Femur (tissue), 1 donor: ENCODE results near the gene INO80D.
A peak's percentile ranks its signal among the peaks of the same experiment; 100 is the strongest.
"Not testable (repeated sequence)": the region's sequence is repeated elsewhere in the genome, so short reads cannot be mapped to it uniquely, and the experiment has no call there.

Experiments
- DNase-seq: peaks from one replicate; pipeline ENCODE4 v3.0.0-alpha.2; 2017

Gene INO80D, protein sequence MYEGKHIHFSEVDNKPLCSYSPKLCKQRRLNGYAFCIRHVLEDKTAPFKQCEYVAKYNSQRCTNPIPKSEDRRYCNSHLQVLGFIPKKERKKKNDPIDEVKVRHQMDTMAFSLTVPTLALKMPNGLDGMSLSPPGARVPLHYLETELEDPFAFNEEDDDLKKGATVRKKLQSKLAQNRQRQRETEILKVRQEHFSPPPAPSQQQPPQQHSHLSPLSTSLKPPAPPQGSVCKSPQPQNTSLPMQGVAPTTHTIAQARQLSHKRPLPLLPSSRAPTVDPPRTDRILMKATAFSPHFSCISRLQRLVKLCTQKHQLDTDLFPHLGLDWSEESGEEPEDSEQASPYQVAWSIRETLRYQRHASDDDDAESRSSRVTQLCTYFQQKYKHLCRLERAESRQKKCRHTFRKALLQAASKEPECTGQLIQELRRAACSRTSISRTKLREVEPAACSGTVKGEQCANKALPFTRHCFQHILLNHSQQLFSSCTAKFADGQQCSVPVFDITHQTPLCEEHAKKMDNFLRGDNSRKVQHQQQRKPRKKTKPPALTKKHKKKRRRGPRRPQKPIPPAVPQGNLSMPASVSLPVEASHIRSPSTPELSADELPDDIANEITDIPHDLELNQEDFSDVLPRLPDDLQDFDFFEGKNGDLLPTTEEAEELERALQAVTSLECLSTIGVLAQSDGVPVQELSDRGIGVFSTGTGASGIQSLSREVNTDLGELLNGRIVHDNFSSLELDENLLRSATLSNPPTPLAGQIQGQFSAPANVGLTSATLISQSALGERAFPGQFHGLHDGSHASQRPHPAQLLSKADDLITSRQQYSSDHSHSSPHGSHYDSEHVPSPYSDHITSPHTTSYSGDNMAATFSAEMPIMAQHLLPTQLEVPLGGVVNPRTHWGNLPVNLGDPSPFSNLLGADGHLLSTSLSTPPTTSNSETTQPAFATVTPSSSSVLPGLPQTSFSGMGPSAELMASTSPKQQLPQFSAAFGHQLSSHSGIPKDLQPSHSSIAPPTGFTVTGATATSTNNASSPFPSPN

DNA sequence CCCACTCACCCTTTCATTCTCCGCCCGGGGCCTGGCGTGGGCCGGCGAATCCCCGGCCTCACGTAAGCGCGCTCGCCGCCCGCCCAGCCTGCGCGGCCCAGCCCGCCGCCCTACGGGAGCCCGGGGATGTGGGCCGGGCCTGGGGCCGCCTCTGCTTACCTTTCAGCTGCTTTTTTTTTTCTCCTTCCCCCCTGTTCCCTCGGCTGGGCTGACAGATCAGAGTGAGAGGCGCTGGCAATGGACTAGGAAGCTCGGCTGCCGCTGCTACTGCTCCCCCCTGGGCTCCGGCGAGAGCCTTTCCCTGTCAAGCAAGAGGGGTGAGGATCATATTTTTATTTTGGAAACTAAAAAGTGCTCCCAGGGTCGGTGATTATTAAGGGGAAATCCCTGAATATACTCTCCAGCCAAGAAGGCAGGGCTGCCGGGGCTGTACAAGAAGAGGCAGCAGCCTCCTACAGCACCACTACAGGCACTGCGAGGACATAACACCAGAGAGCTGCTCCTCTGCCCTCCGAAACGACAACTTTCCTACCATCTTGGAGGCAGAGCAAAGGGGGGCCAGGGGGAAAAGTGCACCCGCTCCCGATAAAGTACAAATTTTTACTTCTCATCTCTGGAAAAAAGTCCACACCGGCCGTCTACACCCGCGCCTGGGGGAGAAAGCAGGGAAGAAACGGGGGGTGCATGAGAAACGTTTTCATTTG is at the start of gene INO80D:
INO80D (minus strand) TSS at position 433 of the 704 bp plus-strand sequence. CDS start 23,158 bp downstream, outside the sequence.
- peak; percentile 90 for DNase-seq

DNA sequence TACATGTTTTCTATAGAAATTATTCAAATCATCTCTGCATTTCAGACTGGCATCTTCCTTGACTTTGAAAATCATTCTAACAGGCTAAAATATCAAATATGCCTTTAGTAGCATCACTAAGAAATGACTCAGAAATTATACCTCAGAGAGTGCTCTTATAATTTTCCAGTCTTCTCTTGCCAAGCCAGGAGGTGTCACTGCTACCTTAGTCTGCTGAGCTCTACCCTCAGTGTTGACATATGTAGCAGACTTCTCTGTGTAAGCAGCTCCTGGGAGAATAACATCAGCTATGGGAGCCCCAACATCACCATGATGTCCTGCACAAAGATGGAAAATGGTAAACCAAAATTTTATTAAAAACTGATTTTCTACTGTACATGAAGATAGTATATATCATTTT is 41.7 kb upstream of the INO80D start:
- no peak for DNase-seq

DNA sequence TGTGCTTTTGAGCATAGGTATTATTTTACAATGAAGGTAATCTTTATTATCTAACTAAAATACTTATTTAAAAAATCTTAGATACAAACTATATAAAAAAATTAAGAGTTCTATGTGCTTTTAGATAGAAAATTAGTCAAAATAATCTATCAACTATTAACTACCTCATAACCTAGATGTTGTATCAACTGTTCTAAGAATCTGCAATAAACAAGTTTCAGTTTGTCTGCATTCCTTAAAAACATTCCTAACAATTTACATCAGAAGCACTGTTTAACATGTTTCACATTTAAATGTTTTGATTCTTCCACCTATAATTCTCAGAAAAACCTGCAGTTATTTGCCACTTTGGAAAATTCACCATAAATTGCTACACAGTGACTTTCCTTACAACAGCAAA is 39.9 kb upstream of the INO80D start:
- DNase-seq: no peak

DNA sequence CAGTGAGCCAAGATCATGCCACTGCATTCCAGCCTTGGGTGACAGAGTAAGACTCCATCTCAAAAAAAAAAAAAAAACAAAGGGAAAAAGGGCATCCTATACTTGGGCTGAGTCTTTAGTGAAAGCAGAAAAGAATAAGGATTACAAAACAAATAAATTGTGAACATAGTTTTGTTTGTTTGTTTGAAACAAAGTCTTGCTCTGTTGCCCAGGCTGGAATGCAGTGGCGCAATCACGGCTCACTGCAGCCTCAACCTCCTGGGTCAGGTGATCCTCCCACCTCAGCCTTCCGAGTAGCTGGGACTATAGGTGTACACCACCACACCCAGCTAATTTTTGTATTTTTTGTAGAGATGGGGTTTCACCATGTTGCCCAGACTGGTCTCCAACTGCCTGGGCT is 36.6 kb upstream of the INO80D start:
- DNase-seq: not testable (repeated sequence)

DNA sequence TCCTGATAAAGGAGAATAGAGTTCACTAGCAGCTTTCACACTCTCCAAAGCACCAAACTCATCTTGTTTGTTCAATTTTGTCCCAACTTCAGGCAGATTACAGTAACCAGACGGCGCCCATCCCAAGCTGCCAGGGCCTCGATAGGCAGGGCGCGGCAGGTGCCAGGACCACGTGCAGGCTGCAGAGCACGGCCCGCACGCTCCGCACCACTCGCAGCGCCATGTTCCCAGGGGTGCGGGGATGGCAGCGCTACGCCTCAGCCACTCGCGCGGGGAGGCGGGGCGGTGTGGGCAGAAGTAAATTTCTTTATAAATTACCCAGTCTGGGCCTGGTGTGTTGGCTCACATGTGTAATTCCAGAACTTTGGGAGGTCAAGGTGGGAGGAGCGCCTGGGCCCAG is 30.3 kb upstream of the INO80D start:
- DNase-seq: no peak

DNA sequence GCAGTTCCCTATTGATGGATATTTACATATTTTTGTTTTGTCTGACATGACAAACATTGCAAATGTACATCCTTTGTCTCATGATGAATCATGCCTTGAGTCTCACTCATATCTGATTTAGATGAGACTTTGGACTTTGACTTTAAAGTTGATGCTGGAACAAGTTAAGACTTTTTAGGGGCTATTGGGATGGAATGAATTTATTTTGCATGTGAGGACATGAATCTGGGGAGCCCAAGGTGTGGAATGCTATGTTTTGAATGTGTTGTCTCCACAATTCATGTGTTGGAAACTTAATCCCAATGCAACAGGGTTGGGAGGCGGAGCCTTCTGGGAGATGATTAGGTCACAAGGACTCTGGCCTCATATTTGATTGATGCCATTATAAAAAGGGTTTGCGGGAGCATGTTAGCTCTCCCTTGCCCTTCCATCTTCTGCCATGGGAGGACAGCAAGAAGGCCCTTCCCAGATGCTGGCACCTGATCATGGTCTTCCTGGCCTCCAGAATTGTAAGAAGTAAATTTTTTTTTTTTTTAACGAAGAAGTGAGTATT is 29.1 kb upstream of the INO80D start:
- DNase-seq: no peak

DNA sequence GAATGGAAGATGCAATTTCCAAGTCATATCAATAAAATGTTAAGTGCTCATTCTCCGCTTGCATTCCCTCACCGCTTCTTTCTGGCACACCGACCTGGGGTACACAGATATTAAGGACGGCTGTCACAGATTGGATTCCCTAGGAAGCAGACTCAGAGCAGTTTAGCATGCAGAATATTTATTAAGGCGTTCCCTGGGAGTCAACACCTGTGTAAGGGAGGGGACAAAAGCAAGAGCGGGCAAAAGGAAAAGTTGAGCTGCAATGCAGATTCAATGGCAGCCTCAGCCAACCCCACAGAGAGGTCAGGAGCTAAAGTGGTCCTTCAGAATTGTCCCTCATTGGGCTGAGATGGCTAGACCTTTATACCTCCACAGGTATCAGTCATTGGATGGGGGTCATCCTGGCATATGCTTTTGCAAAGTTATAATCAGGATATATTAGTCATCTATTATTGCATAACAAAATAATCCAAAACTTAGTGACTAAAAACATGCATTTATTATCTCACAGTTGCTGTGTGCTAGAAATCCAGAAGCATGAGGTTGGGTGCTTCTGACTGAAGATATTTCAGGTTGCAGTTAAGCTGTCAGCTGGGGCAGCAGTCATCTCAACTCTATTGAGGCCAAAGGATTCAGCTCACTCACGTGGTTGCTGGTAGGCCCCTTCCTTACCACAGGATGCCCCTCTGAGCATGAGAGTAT is 27.0 kb upstream of the INO80D start:
- no peak for DNase-seq

DNA sequence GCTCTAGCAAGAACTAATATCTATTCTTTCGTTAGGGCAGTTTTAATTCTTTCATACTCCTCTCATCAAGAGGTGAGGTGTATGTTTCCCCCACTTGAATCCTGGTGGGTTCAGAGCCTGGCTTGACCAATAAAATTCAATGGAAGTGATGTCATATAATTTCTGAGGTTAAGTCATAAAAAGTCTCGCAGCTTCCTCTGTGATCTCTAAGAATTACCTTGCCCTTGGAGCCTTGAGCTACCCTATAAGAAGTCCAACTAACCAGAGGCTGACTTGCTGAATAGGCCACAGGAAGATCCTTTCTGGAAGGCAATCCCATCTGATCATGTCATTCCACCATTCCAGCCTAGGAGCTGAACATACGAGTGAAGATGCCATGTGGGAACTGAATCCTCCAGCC is 26.1 kb upstream of the INO80D start:
- DNase-seq: no peak

DNA sequence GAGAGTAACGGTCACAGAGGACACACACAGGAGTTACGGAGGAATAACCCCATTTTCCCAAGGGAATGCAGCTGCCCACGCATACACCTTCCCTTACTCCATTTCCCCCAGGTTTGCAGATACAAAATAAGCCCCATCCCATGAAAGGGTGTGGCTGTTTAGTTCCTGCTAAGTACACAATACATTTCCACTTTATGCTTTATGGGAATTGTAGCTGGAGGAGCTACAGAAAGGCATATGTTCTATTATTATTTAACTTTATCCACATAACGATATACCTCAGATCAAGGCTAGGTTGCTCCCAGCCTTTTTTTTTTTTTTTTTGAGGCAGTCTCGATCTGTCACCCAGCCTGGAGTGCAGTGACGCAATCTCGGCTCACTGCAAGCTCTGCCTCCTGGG is 22.7 kb upstream of the INO80D start:
- no peak for DNase-seq

DNA sequence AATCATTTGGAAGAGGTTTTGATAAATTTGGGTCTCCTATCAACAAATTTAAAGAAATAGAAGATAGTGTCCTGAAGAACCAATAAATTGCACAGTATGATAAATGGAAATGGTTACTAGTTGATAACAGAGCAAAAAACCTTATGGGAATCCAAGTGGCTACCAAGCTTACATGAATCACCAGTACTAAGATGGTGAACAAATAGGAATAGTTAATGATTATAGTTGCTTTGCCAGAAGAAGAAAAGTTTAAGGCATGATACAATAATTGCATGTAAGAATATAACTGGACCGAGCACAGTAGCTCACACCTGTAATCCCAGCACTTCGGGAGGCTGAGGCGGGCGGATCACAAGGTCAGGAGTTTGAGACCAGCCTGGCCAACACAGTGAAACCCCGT is 19.6 kb upstream of the INO80D start:
- no peak for DNase-seq

DNA sequence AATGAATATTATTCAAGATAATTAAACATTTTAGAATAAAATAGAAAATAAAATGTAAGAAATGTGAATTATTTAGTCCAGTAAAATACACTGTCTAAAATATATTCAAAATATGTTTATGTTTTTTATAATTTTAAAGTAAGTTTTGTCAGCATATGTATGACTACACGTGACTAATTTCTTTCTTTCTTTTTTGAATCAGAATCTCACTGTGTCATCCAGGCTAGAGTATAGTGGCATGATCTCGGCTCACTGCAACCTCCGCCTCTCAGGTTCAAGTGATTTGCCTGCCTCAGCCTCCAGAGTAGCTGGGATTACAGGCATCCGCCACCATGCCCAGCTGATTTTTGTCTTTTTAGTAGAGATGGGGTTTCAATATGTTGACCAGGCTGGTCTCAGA is 19.1 kb upstream of the INO80D start:
- DNase-seq: no peak

DNA sequence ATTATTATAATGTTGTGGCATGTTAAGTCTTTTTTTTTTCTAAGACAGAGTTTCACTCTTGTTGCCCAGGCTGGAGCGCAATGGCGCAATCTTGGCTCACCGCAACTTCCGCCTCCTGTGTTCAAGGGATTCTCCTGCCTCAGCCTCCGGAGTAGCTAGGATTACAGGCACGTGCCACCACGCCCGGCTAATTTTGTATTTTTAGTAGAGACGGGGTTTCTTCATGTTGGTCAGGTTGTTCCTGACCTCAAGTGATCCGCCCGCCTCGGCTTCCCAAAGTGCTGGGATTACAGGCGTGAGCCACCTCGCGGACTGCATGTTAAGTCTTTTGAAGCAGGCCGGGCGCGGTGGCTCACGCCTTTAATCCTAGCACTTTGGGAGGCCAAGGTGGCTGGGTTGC is 12.9 kb upstream of the INO80D start:
- DNase-seq: not testable (repeated sequence)

DNA sequence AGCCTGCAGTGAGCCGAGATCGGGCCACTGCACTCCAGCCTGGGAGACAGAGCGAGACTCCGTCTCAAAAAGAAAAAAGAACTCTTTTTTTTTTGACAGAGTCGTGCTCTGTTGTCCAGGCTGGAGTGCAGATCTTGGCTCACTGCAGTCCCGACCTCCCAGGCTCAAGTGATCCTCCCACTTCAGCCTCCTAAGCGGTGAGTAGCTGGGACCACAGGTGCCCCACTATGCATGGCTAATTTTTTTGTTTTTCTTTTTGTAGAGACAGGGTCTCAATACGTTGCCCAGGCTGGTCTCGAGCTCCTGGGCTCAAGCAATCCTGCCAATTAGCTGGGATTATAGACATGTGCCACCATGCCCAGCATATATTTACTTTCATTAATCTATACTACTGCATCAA is 12.5 kb upstream of the INO80D start:
- no peak for DNase-seq

DNA sequence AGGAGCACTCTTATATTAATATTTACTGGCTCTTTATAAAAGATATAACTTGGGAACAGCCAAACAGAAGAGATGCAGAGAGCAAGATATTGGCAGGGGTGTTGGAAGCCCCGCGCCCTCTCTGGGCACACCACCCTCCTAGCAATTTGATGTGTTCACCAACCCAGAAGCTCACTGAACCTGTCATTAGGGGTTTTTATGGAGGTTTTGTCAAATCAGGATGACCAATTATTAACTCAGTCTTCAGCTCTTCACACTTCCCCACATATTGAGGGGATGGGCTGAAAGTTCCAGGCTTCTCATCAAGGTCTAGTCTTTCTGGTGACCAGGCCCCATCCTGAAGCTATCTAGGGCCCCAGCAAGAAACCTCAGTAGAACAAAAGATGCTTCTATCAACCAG is 10.9 kb upstream of the INO80D start:
- DNase-seq: no peak

DNA sequence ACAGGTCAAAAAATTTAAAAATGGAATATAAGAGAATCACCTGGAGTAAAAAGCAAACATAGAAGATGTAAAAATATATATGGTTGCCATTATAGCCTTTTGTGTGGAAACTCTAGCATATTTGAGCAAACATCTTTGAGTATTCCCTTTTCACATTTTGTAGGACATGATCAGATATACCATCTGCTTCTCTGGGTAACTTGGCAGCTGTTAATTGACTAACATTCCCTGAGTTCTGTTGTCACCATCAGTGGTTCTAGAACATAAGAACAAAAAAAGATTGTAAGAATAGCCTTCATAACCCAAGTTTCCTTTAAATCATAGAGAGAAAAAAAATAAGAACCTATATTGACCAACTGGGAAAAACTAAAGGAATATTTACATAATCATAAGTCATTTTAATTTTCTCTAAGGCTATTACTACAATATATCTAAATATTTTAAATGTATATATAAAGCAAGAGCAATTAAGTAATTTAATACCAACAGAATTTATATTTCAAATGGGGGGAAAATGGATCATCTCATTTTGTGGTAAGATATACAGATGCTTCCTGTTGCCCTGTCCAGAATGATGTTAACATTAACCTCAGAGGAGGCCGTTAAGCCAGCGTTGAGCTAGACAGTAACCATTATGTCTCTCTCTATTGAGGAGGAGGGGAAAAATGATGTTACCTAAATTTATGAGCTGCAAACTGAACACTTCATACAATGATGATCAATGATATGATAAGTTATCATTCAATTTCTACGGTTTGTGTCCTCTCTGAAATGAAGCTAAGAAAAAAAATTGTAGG is 9.8 kb upstream of the INO80D start:
- DNase-seq: no peak

DNA sequence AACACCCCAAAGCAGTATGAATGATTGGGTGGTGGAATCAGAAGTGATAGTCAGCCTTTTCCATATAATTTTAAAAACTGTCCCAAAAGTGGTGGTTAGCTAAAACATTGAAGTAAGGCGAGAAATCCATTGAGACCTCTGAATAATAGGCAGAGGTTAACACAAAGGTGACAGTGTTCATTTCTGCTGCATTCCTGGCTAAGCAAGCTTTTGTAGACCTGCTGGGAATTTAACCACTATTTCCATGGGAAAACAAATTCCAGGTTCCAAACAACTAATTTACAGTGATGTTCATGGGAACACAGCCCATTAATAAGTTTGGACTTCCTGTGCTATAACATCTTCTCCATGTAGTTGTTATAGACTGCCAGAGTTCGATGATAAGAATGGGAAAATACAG is 6.3 kb upstream of the INO80D start:
- no peak for DNase-seq

DNA sequence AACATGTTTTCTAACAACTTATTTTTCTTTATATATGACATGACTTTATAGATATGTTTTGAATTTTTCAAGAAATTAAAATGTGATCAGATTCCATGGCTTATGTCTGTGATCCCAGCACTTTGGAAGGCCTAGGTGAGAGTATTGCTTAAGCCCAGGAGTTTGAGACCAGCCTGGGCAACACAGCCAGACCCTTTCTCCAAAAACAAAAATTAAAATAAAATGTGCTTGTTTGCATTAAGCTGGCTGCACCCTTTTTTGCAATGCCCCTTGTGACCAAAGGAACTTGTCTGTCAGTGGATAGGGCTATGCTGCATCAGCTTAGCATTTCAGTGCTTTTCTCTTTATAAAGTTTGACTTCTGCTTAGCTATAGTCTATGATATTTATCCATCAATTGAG is 2.3 kb upstream of the INO80D start:
- DNase-seq: no peak

DNA sequence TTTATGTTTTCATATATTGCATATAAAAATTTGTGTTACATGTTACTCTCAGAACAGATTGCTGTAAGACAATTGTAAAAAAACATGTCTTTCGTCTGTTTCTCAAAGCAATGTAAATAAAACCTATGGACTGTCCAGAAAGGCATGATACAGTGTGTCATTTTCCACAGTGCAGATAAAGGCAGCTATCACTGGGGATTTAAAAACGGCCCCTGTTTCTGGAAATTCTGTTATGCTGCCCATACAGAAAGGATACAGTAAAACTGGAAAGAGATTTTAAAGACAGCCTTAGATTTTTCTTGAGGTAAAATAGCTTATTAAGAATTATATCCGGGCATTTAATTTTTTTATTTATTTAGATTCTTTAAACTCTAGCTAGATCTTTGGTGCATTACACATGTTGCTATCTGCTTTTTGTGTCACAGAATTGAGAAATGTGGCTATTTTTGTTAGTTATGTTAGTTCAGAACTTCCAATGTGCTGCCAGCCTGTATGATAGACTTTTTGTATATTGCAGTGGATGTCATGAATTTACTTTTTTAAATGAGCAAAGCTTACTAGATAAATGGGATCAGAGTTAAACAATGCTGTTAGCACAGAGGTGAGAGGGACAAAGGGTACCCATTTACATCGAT is 859 bp upstream of the INO80D start:
- DNase-seq: no peak

DNA sequence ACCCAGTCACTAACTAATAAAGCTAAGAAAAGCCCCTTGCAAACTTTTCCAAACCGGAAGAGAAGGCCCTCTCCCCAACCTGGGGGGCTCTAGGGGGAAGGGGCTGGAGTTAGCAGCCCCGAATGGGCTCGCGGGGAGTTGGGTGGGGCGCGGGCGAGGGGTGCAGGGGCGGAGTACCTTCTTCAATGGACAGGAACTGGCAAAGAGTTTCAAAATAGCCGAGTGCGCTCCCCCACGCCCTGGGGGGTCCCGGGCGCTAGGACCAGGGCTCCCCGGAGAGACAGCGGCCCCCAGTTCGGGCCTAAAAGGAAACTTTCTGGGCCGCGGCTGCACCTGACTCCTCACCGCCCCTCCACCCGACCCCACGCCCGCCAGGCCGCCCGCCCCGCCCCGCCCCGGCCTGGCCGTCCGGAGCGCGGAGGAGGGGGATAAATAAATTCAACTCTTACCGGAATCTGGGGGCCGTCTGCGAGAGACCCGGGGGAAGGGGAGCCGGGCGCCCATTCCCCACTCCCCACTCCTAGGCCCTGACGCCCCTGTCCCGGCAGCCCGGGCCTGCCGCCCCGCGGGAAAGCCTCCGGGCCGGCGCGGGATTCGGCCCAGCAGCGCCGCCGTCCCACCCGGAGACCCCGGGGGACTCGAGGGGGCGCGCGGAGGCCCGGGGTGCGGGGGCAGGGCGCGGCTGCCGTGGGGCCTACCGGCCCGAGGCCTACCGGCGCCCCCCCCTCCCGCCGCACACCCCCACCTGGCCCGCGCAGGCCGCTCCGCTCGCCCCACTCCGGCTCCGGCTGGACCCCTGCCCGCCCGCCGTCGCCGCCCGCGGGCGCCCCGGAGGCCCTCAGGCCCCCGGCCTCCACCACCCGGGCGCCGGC is 868 bp downstream of the INO80D start:
- peak; percentile 67 for DNase-seq

DNA sequence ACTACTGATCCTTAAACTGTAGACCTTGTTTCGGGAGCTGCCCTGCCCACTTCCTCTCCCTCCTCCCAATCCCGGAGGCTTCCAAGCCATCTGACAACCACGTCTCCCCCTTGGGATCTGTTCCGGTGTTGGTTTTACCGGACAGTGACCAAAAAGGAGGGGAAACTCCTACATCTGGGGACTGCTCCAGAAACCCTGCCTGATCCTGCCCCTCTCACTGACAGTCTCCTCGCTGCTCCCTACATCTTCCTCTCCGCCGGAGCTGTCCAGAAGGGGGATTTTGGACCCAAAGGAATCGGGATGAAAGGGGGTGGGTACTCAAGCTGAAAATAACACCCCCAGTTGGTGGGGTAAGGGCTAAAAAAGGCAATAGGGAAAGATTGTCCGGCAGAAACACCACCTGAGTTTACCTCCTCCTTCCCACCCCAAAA is 1.5 kb downstream of the INO80D start:
- peak; percentile 80 for DNase-seq
